ENCODE data around the gene ZNF775.

The ZNF775 gene

DNA sequence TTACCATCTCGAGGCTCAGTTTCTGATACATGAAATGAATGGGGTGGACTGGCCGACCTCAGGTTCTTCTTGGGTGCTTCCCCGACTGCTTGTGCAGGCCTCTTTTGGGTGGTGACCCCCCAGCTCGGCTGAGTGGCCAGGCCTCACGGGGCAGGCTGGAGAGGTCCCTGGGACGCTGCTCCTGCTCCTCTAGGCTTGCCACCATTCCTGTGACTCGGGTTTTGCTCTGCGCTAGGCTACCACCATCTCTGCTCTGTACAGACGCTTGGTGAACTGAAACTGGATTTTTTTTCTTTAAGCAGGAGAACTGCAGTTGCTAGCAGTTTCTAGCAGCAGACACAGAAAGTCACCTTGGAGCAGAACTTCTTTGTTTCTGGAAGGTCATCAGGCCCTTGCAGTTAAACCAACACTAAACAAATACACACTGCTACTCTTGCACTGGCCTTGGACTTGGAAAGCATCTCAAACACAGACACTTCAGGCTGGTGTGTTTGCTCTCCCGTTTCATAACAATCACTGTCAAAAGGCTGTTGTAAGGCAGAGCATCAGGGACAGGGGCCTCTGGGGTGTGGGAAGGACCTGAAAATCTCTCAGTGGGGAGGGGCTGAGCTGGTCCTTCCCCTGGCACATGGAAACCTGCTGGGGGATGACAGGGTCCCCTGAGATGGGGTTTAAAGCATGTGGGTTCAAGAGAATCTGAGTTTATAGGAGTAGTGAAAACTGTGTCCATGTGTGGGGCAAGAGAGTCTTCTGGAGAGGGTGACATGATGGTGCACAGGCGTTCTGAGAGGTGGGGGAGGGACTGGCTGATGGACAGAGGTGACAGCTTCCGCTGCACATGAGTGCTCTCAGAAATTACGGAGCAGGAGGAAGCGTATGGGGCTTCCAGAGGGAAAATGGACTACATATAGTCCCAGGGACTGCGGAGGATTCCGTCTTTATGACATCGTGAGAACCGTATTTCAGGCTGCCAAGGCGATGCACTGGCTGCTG, 36.3 kb downstream of the ZNF775 start:
- no peak for DNase-seq

GRCh38 chr7:150417239-150417638, 38.1 kb downstream of the ZNF775 start:
- peak; percentile 34 for DNase-seq

- peak; percentile 22 for DNase-seq
Measured at GRCh38 chr7:150417863-150418262, 38.7 kb downstream of the ZNF775 start.

- peak; percentile 38 for DNase-seq
Measured at GRCh38 chr7:150420242-150420641, 41.1 kb downstream of the ZNF775 start.

DNA sequence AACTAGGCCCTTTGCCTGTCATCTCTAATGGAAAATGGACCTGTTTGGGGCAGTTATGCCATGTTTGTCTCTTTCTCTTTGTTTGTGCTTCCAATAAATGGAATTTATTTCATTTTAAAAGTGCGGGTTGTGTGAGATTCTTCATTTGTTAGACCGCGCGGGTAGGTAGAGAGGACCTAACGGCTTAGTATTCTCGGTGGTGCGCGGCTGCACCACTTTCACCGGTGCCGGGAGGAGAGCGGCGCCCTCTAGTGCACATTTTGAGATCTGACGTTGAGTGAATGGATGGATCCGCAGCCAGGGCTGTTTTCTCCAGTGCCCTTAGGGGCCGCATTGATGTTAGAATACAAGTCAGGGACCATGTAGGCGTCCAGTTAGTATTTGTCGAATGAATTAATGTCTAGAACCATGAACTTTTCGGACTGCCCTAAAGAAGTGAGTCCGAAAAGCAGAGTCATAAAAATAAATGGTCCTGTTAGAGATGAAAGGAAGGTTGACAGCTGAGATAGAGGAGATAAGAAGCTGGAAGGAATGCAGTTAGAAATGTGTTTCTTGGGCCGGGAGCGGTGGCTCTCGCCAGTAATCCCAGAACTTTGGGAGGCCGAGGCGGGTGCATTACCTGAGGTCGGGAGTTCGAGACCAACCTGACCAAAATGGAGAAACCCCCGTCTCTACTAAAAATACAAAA, 42.0 kb downstream of the ZNF775 start:
- peak; percentile 89 for DNase-seq

GRCh38 chr7:150421831-150422230, 42.7 kb downstream of the ZNF775 start:
- peak; percentile 31 for DNase-seq

DNA sequence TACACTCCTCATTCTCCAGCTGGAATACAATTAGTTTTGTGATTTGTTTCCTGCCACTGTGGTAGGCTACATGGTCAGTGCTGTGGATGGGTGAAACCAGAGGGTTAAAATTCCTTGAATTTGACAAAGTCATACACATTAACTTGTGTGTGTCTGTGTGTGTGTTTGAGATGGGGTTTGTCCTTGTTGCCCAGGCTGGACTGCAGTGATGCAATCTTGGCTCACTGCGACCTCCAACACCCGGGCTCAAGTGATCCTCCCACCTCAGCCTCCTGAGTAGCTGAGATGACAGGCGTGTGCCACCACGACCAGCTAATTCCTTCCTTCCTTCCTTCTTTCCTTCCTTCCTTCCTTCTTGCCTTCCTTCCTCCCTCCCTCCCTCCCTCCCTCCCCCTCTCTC, 46.5 kb downstream of the ZNF775 start:
- DNase-seq = no peak

- peak; percentile 59 for DNase-seq
Measured at GRCh38 chr7:150428671-150429451, 49.7 kb downstream of the ZNF775 start.

- no peak for DNase-seq
Measured at GRCh38 chr7:150429699-150430098, 50.6 kb downstream of the ZNF775 start.

DNA sequence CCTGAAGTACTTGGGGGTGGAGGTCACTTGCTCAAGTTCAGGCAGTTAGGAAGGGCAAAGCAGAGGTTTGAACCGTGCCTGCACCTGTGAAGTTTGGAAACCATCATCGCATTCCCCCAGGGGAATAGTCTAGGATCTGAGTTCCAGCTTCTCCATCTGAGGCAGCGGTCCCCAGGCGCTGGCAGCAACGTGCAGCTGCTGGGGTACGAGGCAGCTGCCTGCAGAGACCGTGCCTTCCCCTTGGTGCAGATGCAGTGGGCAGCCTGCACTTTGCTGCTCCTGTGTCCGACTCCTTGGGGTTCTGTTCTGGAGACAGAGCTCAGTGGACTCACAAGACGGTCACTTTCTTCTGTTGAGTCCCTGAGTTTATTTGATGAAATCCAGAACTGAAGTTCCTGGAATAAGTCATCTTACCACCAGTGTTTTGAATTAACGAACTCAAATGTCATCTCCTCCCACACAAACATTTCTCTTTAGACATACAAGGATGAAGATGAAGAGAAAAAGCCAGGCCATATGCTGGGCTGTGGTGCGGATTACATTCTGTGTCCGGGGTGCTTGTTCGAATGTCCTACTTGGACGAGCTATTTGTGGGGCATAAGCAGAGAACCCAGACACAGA, 51.4 kb downstream of the ZNF775 start:
- DNase-seq = no peak

- no peak for DNase-seq
Measured at GRCh38 chr7:150431839-150432658, 52.9 kb downstream of the ZNF775 start.

GRCh38 chr7:150432915-150433892, 54.1 kb downstream of the ZNF775 start:
- DNase-seq = no peak

DNA sequence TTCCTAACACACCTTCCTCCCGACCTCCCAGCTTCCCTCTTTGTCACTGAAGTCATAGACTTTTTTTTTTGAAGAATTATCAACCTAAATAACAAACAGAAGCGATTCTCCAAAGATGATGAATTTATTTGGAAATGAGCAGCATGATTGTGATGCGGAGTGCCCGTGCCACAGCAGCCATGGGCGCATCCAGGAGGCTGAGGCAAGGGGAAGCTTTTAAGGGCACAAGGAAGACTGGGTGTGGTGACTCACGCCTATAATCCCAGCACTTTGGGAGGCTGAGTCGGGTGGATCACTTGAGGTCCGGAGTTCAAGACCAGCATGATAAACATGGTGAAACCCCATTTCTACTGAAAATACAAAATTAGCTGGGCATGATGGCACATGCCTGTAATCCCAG, 55.1 kb downstream of the ZNF775 start:
- DNase-seq = no peak

- DNase-seq = no peak
Measured at GRCh38 chr7:150435047-150435389, 55.9 kb downstream of the ZNF775 start.

DNA sequence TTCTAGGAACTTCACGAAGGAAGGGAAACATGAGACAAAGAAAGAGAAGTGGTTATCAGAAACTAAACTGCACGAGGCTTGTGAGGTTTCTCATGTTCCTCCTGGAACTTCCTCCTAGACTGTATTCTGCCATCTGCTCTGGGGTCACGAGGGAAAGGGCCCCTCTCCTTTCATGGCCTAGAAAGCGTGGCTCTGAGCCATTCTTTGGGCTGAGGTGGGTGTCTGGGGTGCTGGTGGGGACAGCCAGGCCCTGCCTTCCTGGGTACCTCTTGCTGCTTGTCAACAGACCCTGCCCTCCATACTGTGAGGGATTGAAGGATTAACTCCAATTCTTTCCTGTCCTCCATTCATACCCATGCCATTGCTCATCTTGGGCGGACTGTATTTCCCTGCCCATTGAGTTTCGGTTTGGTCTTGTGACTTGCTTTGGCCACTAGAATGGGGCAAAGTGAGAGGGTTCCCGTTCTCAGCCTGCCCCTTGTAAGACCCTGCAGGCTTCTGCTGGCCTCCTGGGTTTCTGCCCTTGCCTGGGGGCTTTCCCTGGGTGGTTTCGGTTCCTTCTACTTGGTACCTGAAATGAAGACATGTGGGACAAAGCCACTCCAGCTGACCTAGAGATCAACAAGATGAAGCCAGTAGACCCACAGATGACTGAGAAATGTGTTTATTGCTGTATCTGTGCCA, 56.4 kb downstream of the ZNF775 start:
- DNase-seq = no peak

DNA sequence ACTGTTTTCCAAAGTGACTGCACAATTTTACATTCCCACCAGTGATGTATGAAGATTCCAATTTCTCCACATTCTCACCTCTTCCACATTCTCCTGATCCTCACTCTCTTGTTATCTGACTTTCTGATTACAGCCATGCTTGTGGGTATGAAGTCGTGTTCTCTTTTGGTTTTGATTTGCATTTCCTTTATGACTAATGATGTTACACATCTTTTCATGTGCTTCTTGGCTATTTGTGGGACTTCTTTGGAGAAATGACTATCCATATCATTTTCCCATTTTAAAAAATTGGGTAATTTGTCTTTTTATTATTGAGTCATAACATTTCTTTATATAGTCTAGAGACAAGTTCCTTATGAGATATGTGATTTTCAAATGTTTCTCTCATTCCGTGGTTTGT, 60.8 kb downstream of the ZNF775 start:
- DNase-seq = no peak

GRCh38 chr7:150441524-150441923, 62.4 kb downstream of the ZNF775 start:
- no peak for DNase-seq

DNA sequence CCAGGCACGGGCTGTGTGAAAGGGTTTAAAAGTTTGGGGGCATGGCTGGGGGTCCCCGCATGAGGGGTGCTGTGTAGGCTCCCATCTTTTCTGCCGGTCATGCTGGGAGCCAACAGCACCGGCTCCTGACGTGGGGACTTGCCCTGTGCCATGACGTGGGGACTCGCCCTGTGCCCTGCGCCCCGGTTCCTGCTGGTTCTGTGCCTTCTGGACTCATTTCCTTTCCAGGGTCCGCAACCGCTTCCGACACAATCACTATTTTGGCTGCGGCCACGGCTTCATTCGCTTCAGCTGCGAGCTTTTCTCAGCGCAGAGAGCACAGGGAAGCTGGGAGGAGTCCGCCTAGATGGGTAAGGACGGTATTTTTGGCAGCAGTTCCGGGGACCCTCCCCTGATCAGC, 63.7 kb downstream of the ZNF775 start:
- no peak for DNase-seq

DNA sequence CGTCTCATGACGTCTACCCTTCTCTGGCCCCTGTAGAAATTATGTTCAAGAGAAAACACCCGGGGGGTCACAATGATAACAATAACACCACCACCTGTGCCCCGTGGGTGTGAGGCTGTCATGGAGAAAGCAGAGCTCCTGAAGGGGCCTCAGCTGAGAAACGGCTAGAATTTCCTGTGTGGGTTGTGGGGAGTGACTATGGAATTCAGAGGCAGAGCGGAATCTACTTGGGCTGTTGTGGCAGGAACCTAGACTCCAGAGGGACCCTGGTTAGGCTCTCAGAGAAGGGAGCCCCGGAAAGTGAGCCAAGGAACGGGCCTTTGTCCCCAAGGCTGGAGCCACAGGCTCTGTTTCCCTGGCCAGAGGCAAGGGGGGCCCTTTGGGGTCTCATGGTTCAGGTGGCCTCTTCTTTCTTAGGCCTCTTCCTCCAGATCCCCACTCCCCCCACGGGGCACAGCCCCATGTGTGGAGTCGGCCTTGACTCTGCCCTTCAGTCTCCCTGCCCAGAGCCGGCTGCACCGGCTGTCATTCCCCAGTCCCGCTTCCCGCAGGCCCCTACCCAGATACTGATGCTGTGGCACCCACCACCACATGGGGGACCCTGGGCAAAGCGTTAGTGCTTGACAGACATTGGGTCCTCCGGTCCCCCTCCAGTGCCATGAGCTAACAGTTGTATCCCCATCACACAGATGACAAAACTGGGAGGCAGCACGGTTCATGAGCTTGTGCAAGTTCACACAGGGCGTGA, 64.8 kb downstream of the ZNF775 start:
- DNase-seq = no peak
